WTC11 (cell line): ENCODE measurements around the gene CARMIL3. TPM values are rescaled to one million over a fixed set of nuclear protein-coding genes. Genes with fewer than 3 reads are reported as not detected.
"Not testable (repeated sequence)": the region's sequence is repeated elsewhere in the genome, so short reads cannot be mapped to it uniquely, and the experiment has no call there.

ENCODE experiments used
- ATAC-seq: fragments of 200-7000 bp; cut with Tn5 transposase; 2 replicates; pipeline ENCODE4 v1.10.0; 2021; ENCODE audit warnings: mild to moderate bottlenecking, moderate library complexity
- CTCF ChIA-PET: fragments of 300-600 bp; sonication (Branson Sonifier 250); formaldehyde crosslinking; loops from one replicate; lab custom pipeline; 2021; ENCODE audit warnings: antibody characterized with exemption; lab: Charles Lee
- POLR2A ChIA-PET: fragments of 350-600 bp; sonication (Branson Sonifier 250); formaldehyde crosslinking; loops from one replicate; lab custom pipeline; 2021; ENCODE audit warnings: antibody characterized with exemption; lab: Charles Lee
- DNase-seq: peaks from one replicate; pipeline ENCODE4 v3.0.0; 2021; ENCODE audit warnings: low spot score
- H3K27ac Mint-ChIP-seq: 2 replicates; pipeline ENCODE4 v1.8.0; 2021; ENCODE audit warnings: mixed read lengths
- H3K27me3 Mint-ChIP-seq: 2 replicates; pipeline ENCODE4 v1.8.0; 2021; ENCODE audit warnings: low read depth, mild to moderate bottlenecking, moderate library complexity, mixed read lengths
- H3K36me3 Mint-ChIP-seq: 2 replicates; pipeline ENCODE4 v1.8.0; 2021; ENCODE audit warnings: mixed read lengths
- H3K4me1 Mint-ChIP-seq: 2 replicates; pipeline ENCODE4 v1.8.0; 2022; ENCODE audit warnings: mixed read lengths
- H3K4me3 Mint-ChIP-seq: 2 replicates; pipeline ENCODE4 v1.8.0; 2021; ENCODE audit warnings: mild to moderate bottlenecking, moderate library complexity, mixed read lengths
- H3K9me3 Mint-ChIP-seq: 2 replicates; pipeline ENCODE4 v1.8.0; 2021; ENCODE audit warnings: mixed read lengths
- ATF6 ChIP-seq: sonication (generic); formaldehyde crosslinking; IDR thresholded peaks from 2 replicates; pipeline ENCODE4 v1.8.1; 2023; ENCODE audit warnings: mild to moderate bottlenecking, missing genetic modification reagents
- CREM ChIP-seq: sonication (generic); formaldehyde crosslinking; IDR thresholded peaks from 2 replicates; pipeline ENCODE4 v1.8.1; 2022; ENCODE audit warnings: mild to moderate bottlenecking, missing genetic modification reagents, moderate library complexity
- FOXJ3 ChIP-seq: sonication (generic); formaldehyde crosslinking; IDR thresholded peaks from 2 replicates; pipeline ENCODE4 v1.9.0; 2021; ENCODE audit warnings: missing genetic modification reagents, mild to moderate bottlenecking, borderline replicate concordance
- GTF2I ChIP-seq: fragments of 250-450 bp; sonication (Bioruptor Pico); conservative IDR thresholded peaks from 2 replicates; pipeline ENCODE4 v1.4.0; 2021; ENCODE audit warnings: mild to moderate bottlenecking
- JUN ChIP-seq: sonication (generic); formaldehyde crosslinking; IDR thresholded peaks from 2 replicates; pipeline ENCODE4 v1.8.0; 2023; ENCODE audit warnings: mild to moderate bottlenecking, missing genetic modification reagents
- MAX ChIP-seq: sonication (generic); formaldehyde crosslinking; IDR thresholded peaks from 2 replicates; pipeline ENCODE4 v1.8.0; 2022; ENCODE audit warnings: mild to moderate bottlenecking, missing genetic modification reagents
- MXD4 ChIP-seq: fragments of 250-450 bp; sonication (Bioruptor Pico); IDR thresholded peaks from 2 replicates; pipeline ENCODE4 v1.8.0; 2021; ENCODE audit warnings: mild to moderate bottlenecking, moderate library complexity, borderline replicate concordance
- NR1H2 ChIP-seq: sonication (generic); formaldehyde crosslinking; IDR thresholded peaks from 2 replicates; pipeline ENCODE4 v1.9.0; 2021; ENCODE audit warnings: mild to moderate bottlenecking, moderate library complexity, missing genetic modification reagents
- NR3C1 ChIP-seq: sonication (generic); formaldehyde crosslinking; conservative IDR thresholded peaks from 2 replicates; pipeline ENCODE4 v1.8.1; 2023; ENCODE audit warnings: low read depth, mild to moderate bottlenecking, missing genetic modification reagents
- OVOL2 ChIP-seq: fragments of 250-450 bp; sonication (Bioruptor Pico); IDR thresholded peaks from 2 replicates; pipeline ENCODE4 v1.9.0; 2021; ENCODE audit warnings: mild to moderate bottlenecking, borderline replicate concordance
- RORB ChIP-seq: fragments of 250-450 bp; sonication (Bioruptor Pico); IDR thresholded peaks from 2 replicates; pipeline ENCODE4 v1.9.0; 2021; ENCODE audit warnings: mild to moderate bottlenecking
- TEAD1 ChIP-seq: sonication (generic); formaldehyde crosslinking; IDR thresholded peaks from 2 replicates; pipeline ENCODE4 v1.8.0; 2022; ENCODE audit warnings: mild to moderate bottlenecking, missing genetic modification reagents
- USF1 ChIP-seq: sonication (generic); formaldehyde crosslinking; IDR thresholded peaks from 2 replicates; pipeline ENCODE4 v1.8.0; 2022; ENCODE audit warnings: mild to moderate bottlenecking, missing genetic modification reagents
- ZBTB43 ChIP-seq: sonication (generic); formaldehyde crosslinking; IDR thresholded peaks from 2 replicates; pipeline ENCODE4 v1.8.1; 2023; ENCODE audit warnings: mild to moderate bottlenecking, missing genetic modification reagents
- ZNF232 ChIP-seq: sonication (generic); formaldehyde crosslinking; IDR thresholded peaks from 2 replicates; pipeline ENCODE4 v1.8.0; 2022; ENCODE audit warnings: mild to moderate bottlenecking, missing genetic modification reagents
- ZNF317 ChIP-seq: sonication (generic); formaldehyde crosslinking; IDR thresholded peaks from 2 replicates; pipeline ENCODE4 v1.8.1; 2023; ENCODE audit warnings: low read depth, mild to moderate bottlenecking, moderate library complexity, missing genetic modification reagents, borderline replicate concordance
- ZNF396 ChIP-seq: fragments of 250-450 bp; sonication (Bioruptor Pico); IDR thresholded peaks from 2 replicates; pipeline ENCODE4 v1.8.0; 2021; ENCODE audit warnings: mild to moderate bottlenecking, moderate library complexity, borderline replicate concordance
- ZNF425 ChIP-seq: fragments of 250-450 bp; sonication (Bioruptor Pico); conservative IDR thresholded peaks from 2 replicates; pipeline ENCODE4 v1.9.0; 2021; ENCODE audit warnings: mild to moderate bottlenecking
- total RNA-seq: library from RNA; stranded (reverse); gene quantifications from 3 replicates; pipeline ENCODE4 v1.2.3, GENCODE V29; 2021

CARMIL3 gene
- total RNA-seq, 1 experiment from 2014 or later, result 13.0 TPM

- TF ChIP-seq NR3C1 (CRISPR knock-in tag) (no peak), ZNF232 (CRISPR knock-in tag) (no peak), MAX (CRISPR knock-in tag) (no peak), ZBTB43 (no peak), RORB (CRISPR knock-in tag) (no peak), OVOL2 (CRISPR knock-in tag) (no peak), ZNF317 (no peak), JUN (no peak)
- TF ChIP-seq, all 79 proteins: peak for 0
- Mint-ChIP-seq H3K4me1 (no peaks in the 10 kb centered on the region), H3K9me3 (peaks cover 27% of the 10 kb centered on the region), H3K27ac (no peak overlapping the region), H3K36me3 (peaks cover 49% of the 10 kb centered on the region), H3K27me3 (no peaks in the 10 kb centered on the region; the same call in 1 of the 2 replicates), H3K4me3 (no peak overlapping the region)
- DNase-seq (no peak), ATAC-seq (no peak)
- POLR2A ChIA-PET, result interaction anchor here (0.6 to 5.7 kb wide), 4 partner anchors 8 to 30 kb away, joined by 3 to 29 read pairs (median 6); partner anchors contain the start of genes DCAF11, NRL and PCK2
- CTCF ChIA-PET, result interaction anchor here (1.0 kb wide), 1 partner anchor 44 kb away, joined by 3 read pairs; no protein-coding TSS in a partner anchor
Measured at GRCh38 chr14:24102357-24103048, 50.7 kb downstream of the CARMIL3 start.

- CTCF ChIA-PET, result interaction anchor here (1.6 kb wide), 1 partner anchor 45 kb away, joined by 5 read pairs; no protein-coding TSS in a partner anchor
- H3K4me1 Mint-ChIP-seq, result no peaks in the 10 kb centered on the region
- peaks cover 27% of the 10 kb centered on the region for H3K9me3 Mint-ChIP-seq
Measured at GRCh38 chr14:24103451-24103850, 51.6 kb downstream of the CARMIL3 start.

GRCh38 chr14:24105609-24106239, 53.9 kb downstream of the CARMIL3 start:
- DNase-seq, H3K4me3 Mint-ChIP-seq, ATAC-seq, H3K27me3 Mint-ChIP-seq, H3K4me1 Mint-ChIP-seq, H3K27ac Mint-ChIP-seq: not testable (repeated sequence)
- CTCF ChIA-PET, result interaction anchor here (1.1 to 2.2 kb wide), 4 partner anchors 9 to 47 kb away, joined by 3 to 19 read pairs (median 4); partner anchors contain the start of genes DCAF11 and NRL
- peaks cover 27% of the 10 kb centered on the region for H3K9me3 Mint-ChIP-seq
- POLR2A ChIA-PET, result interaction anchor here (0.8 to 5.7 kb wide), 3 partner anchors 9 to 48 kb away, joined by 4 to 29 read pairs (median 6); partner anchors contain the start of genes DCAF11, NRL and PCK2
- H3K36me3 Mint-ChIP-seq, result peaks cover 36% of the 10 kb centered on the region

More at GRCh38 chr14:24103451-24103850, 51.6 kb downstream of the CARMIL3 start:
- POLR2A ChIA-PET, result interaction anchor here (1.3 to 5.7 kb wide), 2 partner anchors 9 to 12 kb away, joined by 8 to 29 read pairs; partner anchors contain the start of genes DCAF11, NRL and PCK2
- no peak overlapping the region for H3K4me3 Mint-ChIP-seq
- H3K27me3 Mint-ChIP-seq, result no peaks in the 10 kb centered on the region; the same call in 1 of the 2 replicates
- peaks cover 49% of the 10 kb centered on the region for H3K36me3 Mint-ChIP-seq
- no peak overlapping the region for H3K27ac Mint-ChIP-seq
- no peak for TF ChIP-seq FOXJ3
- TF ChIP-seq ZNF396 (CRISPR knock-in tag), result no peak
- TF ChIP-seq TEAD1 (CRISPR knock-in tag), result no peak
- no peak for TF ChIP-seq MXD4
- TF ChIP-seq USF1 (CRISPR knock-in tag), result no peak
- TF ChIP-seq, all 79 proteins: peak for 0
- DNase-seq (no peak), ATAC-seq (no peak)

- DNase-seq (no peak), ATAC-seq (no peak)
- ChIA-PET POLR2A (interaction anchor here (0.7 to 5.7 kb wide), 3 partner anchors 12 to 55 kb away, joined by 3 to 29 read pairs (median 11); partner anchors contain the start of genes CARMIL3 and PCK2), CTCF (interaction anchor here (0.6 to 2.2 kb wide), 5 partner anchors 8 to 54 kb away, joined by 3 to 19 read pairs (median 3); partner anchors contain the start of genes DCAF11, IRF9 and NRL)
- H3K36me3 Mint-ChIP-seq, result peaks cover 35% of the 10 kb centered on the region
- TF ChIP-seq GTF2I (CRISPR knock-in tag) (no peak), ATF6 (CRISPR knock-in tag) (no peak), ZNF425 (no peak), MAX (CRISPR knock-in tag) (no peak), NR1H2 (CRISPR knock-in tag) (no peak), CREM (CRISPR knock-in tag) (no peak)
- H3K27me3 Mint-ChIP-seq, result no peaks in the 10 kb centered on the region; the same call in 1 of the 2 replicates
- peaks cover 5% of the 10 kb centered on the region for H3K4me1 Mint-ChIP-seq
- H3K9me3 Mint-ChIP-seq, result peaks cover 27% of the 10 kb centered on the region
- H3K4me3 Mint-ChIP-seq, result no peak overlapping the region
- no peak overlapping the region for H3K27ac Mint-ChIP-seq
Measured at GRCh38 chr14:24106672-24107271, 55.0 kb downstream of the CARMIL3 start.
